HG03439 (cell line): ENCODE data around the gene BIK.

Source experiments
- ATAC-seq: cut with Tn5 transposase; IDR thresholded peaks from one replicate; pipeline ENCODE4 v1.9.1; 2021; ENCODE audit warnings: mild to moderate bottlenecking, moderate library complexity; ENCODE audit not compliant: unreplicated experiment

The BIK gene

GRCh38 chr22:43159484-43160178 lies 49.1 kb downstream of the BIK start:
- no peak for ATAC-seq

GRCh38 chr22:43160497-43161126 lies 50.1 kb downstream of the BIK start:
- ATAC-seq, result no peak

- no peak for ATAC-seq
Observed at GRCh38 chr22:43162412-43163150, 52.0 kb downstream of the BIK start.

GRCh38 chr22:43163241-43163795 lies 52.8 kb downstream of the BIK start:
- ATAC-seq, result no peak

- no peak for ATAC-seq
Observed at GRCh38 chr22:43164636-43165035, 54.1 kb downstream of the BIK start.

- ATAC-seq, result no peak
Observed at GRCh38 chr22:43166132-43166930, 55.8 kb downstream of the BIK start.

GRCh38 chr22:43167001-43167589 lies 56.5 kb downstream of the BIK start:
- no peak for ATAC-seq

- ATAC-seq, result no peak
Observed at GRCh38 chr22:43168471-43169309, 58.1 kb downstream of the BIK start.

GRCh38 chr22:43169310-43170130 lies 59.0 kb downstream of the BIK start:
- ATAC-seq, result no peak

- ATAC-seq, result no peak
Observed at GRCh38 chr22:43170131-43170480, 59.6 kb downstream of the BIK start.

GRCh38 chr22:43171019-43171491 lies 60.5 kb downstream of the BIK start:
- ATAC-seq, result no peak

- no peak for ATAC-seq
Observed at GRCh38 chr22:43171607-43172006, 61.1 kb downstream of the BIK start.

GRCh38 chr22:43172191-43172590 lies 61.6 kb downstream of the BIK start:
- no peak for ATAC-seq

- no peak for ATAC-seq
Observed at GRCh38 chr22:43173566-43173965, 63.0 kb downstream of the BIK start.

- ATAC-seq, result no peak
Observed at GRCh38 chr22:43173976-43174720, 63.6 kb downstream of the BIK start.

- no peak for ATAC-seq
Observed at GRCh38 chr22:43174941-43175531, 64.5 kb downstream of the BIK start.

GRCh38 chr22:43176090-43176489 lies 65.5 kb downstream of the BIK start:
- ATAC-seq, result no peak

- no peak for ATAC-seq
Observed at GRCh38 chr22:43177479-43177878, 66.9 kb downstream of the BIK start.
